Sigmoid colon (tissue), 7 donors: ENCODE measurements around the gene ZNF394. TPM values are rescaled to one million over a fixed set of nuclear protein-coding genes. Genes with fewer than 3 reads are reported as not detected.
"Not testable (repeated sequence)": the region's sequence is repeated elsewhere in the genome, so short reads cannot be mapped to it uniquely, and the experiment has no call there.

Experiments
- DNase-seq: peaks from one replicate; pipeline ENCODE4 v3.0.0-alpha.2; 2019
- H3K27ac ChIP-seq, 4 donors: fragments of 200-600 bp; sonication (generic); one replicate each; pipeline ENCODE4 v1.5.1; 2016 to 2019; ENCODE audit warnings: mild to moderate bottlenecking in 1 of 4
- H3K27me3 ChIP-seq, 3 donors: fragments of 200-600 bp; sonication (generic); one replicate each; pipeline ENCODE4 v1.5.1; 2019; ENCODE audit warnings: mild to moderate bottlenecking in 1 of 3
- H3K36me3 ChIP-seq, 4 donors: fragments of 200-600 bp; sonication (generic); one replicate each; pipeline ENCODE4 v1.5.1; 2016 to 2019
- H3K4me1 ChIP-seq, 4 donors: fragments of 200-600 bp; sonication (generic); one replicate each; pipeline ENCODE4 v1.5.1; 2017 to 2019
- H3K4me3 ChIP-seq, 4 donors: fragments of 200-600 bp; sonication (generic); one replicate each; pipeline ENCODE4 v1.5.1; 2017 to 2019; ENCODE audit warnings: mild to moderate bottlenecking in 2 of 4, moderate library complexity in 1 of 4
- H3K9me3 ChIP-seq, 4 donors: fragments of 200-600 bp in 3 of 4; sonication (generic) in 3 of 4; one replicate each; pipeline versions ENCODE4 v1.5.1 to v1.6.1; 2013 to 2019
- EP300 ChIP-seq, 4 donors: sonication (generic); formaldehyde crosslinking; IDR thresholded peaks; one replicate each; pipeline ENCODE4 v1.6.1; 2017; ENCODE audit warnings: antibody characterized with exemption in 4 of 4
- POLR2A ChIP-seq, 2 donors: fragments of 450-650 bp; IDR thresholded peaks; one replicate each; pipeline ENCODE4 v1.6.1; 2016; ENCODE audit warnings: antibody characterized with exemption in 2 of 2, mild to moderate bottlenecking in 2 of 2, moderate library complexity in 2 of 2
- POLR2AphosphoS5 ChIP-seq, 4 donors: sonication (generic); formaldehyde crosslinking; IDR thresholded peaks; one replicate each; pipeline ENCODE4 v1.6.1; 2017; ENCODE audit warnings: antibody characterized with exemption in 4 of 4
- WGBS, 2 donors: extraction: QIAGEN DNeasy Blood & Tissue Kit; methylation state at CpG; one replicate each; pipeline ENCODE4 v1.1.7; 2013; 5-methylcytosine and 5-hydroxymethylcytosine counted together
- intact Hi-C: fragments of 100-400 bp; cut with DNase I; formaldehyde crosslinking; loops from one replicate; pipeline ENCODE4 v1.15.1; 2023
- polyA plus RNA-seq, 3 donors: library from polyadenylated mRNA; stranded (reverse); fragments of 200-250 nt; gene quantifications; one replicate each; pipeline ENCODE4 v1.2.3, GENCODE V29; 2013
- total RNA-seq, 4 donors: library from RNA; depleted of rRNA; stranded (reverse); fragments of >200 nt; gene quantifications; one replicate each; pipeline ENCODE4 v1.1.0, GENCODE V29; 2016
- TF ChIP-seq, protein P1 (sequence below), 4 experiments: fragments of 450-650 bp in 3 of 4; fragments of 200-600 bp in 1 of 4; IDR thresholded peaks; one replicate each; pipeline ENCODE4 v1.5.1; 2016 to 2019; ENCODE audit warnings: antibody characterized with exemption in 4 of 4, mild to moderate bottlenecking in 3 of 4, moderate library complexity in 2 of 4
- donor health status: healthy with polysubstance abuse.
- donor health status: Bipolar disorder and iron deficiency.
- donor health status: healthy.

ZNF394 gene
- total RNA-seq (10 to 100 TPM; 29.4 to 38.8 (median 34.6) TPM), polyA plus RNA-seq (10 to 100 TPM; 19.2 to 25.5 (median 19.2) TPM)

DNA sequence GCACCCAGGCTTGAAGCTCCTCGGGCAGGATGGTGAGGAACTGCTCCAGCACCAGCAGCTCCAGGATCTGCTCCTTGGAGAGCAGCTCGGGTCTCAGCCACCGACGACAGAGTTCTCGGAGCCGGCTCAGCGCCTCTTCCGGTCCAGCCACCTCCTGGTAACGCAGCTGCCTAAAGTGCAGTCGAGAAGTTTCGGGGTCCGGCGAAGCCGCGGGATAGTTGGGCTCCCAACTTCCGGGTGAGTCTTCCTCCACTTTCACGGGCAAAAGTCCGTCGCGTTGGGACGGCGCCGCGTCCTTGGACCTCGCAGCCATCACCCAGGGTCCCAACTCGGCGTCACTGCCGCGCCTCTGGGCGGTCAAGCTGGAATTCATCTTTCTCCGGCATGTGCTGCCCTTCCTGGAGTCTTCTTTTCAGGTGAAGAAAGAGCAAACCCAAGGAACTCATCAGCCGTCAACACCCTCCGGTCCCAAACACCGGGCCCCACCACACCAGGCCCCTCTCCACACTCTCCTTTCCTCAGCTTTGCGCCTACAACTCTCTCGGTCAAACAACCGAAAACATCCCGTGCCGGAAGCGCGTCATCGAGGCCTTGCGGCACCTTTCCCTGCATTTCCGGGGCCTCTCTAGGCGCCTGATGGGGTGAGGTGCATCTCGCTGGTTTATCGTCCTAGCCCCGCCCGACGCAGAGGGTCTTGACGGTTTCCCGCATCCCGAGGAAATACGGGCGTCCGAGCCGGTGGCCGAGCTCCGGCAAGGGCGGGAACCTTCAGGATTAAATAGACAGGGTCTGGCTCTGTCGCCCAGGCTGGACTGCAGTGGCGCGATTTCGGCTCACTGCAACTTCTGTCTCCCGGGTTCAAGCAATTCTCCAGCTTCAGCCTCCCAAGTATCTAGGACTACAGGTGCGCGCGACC is at the start of gene ZNF394:
Gene ZNF394 (minus strand): TSS at position 561 of the 916 bp plus-strand sequence. CDS start 188 bp downstream, at position 373.
- peak within 1 kb of the TSS; percentile 96 to 98 (median 97) for H3K27ac ChIP-seq
- WGBS, 2 donors = 0% methylated on average over 68 of the region's 68 CpGs
- H3K9me3 ChIP-seq = no peaks in the 10 kb centered on the region
- peaks cover 11 to 36% (median 17%) of the 10 kb centered on the region in 4 donors for H3K36me3 ChIP-seq
- intact Hi-C loops = loop anchor here (5.0 to 10.0 kb wide), 2 partner anchors 117 to 355 kb away; partner anchors contain the start of genes SMURF1 and ZSCAN25
- H3K4me1 ChIP-seq = peaks cover 0 to 41% (median 31%) of the 10 kb centered on the region in 4 donors
- H3K4me3 ChIP-seq = peak within 1 kb of the TSS; percentile 83 to 88 (median 86)
- TF ChIP-seq POLR2A (IDR thresholded peaks at IDR 0.05) (peak; percentile 79 to 80), POLR2AphosphoS5 (IDR thresholded peaks at IDR 0.05) (peak; percentile 87 to 95 (median 90)), EP300 (IDR thresholded peaks at IDR 0.05) (peak in 1 of 4 donors; percentile 63)
- TF ChIP-seq, protein P1, sequence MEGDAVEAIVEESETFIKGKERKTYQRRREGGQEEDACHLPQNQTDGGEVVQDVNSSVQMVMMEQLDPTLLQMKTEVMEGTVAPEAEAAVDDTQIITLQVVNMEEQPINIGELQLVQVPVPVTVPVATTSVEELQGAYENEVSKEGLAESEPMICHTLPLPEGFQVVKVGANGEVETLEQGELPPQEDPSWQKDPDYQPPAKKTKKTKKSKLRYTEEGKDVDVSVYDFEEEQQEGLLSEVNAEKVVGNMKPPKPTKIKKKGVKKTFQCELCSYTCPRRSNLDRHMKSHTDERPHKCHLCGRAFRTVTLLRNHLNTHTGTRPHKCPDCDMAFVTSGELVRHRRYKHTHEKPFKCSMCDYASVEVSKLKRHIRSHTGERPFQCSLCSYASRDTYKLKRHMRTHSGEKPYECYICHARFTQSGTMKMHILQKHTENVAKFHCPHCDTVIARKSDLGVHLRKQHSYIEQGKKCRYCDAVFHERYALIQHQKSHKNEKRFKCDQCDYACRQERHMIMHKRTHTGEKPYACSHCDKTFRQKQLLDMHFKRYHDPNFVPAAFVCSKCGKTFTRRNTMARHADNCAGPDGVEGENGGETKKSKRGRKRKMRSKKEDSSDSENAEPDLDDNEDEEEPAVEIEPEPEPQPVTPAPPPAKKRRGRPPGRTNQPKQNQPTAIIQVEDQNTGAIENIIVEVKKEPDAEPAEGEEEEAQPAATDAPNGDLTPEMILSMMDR (IDR thresholded peaks at IDR 0.05) = no peak
- peak; percentile 95 for DNase-seq
- H3K27me3 ChIP-seq = no peaks in the 10 kb centered on the region

DNA sequence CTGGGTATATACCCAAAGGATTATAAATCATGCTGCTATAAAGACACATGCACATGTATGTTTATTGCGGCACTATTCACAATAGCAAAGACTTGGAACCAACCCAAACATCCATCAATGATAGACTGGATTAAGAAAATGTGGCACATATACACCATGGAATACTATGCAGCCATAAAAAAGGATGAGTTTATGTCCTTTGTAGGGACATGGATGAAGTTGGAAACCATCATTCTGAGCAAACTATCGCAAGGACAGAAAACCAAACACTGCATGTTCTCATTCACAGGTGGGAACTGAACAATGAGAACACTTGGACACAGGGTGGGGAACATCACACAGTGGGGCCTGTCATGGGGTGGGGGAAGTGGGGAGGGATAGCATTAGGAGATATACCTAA is 49.5 kb upstream of the ZNF394 start:
- WGBS, 2 donors = 95 to 100% methylated on average over 1 of the region's 2 CpGs
- H3K4me3 ChIP-seq, intact Hi-C loops, DNase-seq, H3K27ac ChIP-seq, H3K27me3 ChIP-seq, H3K9me3 ChIP-seq: not testable (repeated sequence)
- Histone ChIP-seq H3K36me3 (peaks cover 0 to 24% (median 6%) of the 10 kb centered on the region in 4 donors), H3K4me1 (peaks cover 0 to 20% (median 11%) of the 10 kb centered on the region in 4 donors)

GRCh38 chr7:99545308-99545707 is 45.2 kb upstream of the ZNF394 start:
- H3K27ac ChIP-seq, intact Hi-C loops, H3K4me1 ChIP-seq, H3K27me3 ChIP-seq, H3K4me3 ChIP-seq, DNase-seq: not testable (repeated sequence)
- Histone ChIP-seq H3K9me3 (peaks cover 5 to 18% (median 6%) of the 10 kb centered on the region in 4 donors), H3K36me3 (peaks cover 0 to 20% (median 9%) of the 10 kb centered on the region in 4 donors)
- 98% methylated on average over 5 of the region's 5 CpGs for WGBS, 2 donors

- no peak overlapping the region for H3K27ac ChIP-seq
- H3K27me3 ChIP-seq = no peaks in the 10 kb centered on the region
- WGBS, 2 donors = 94 to 96% methylated on average over 6 of the region's 6 CpGs
- H3K9me3 ChIP-seq = peaks cover 7 to 28% (median 8%) of the 10 kb centered on the region in 4 donors
- TF ChIP-seq EP300 (IDR thresholded peaks at IDR 0.05) (no peak), POLR2AphosphoS5 (IDR thresholded peaks at IDR 0.05) (no peak), POLR2A (IDR thresholded peaks at IDR 0.05) (no peak)
- TF ChIP-seq, protein P1 (IDR thresholded peaks at IDR 0.05) = no peak
- H3K36me3 ChIP-seq = peaks cover 0 to 20% (median 9%) of the 10 kb centered on the region in 4 donors
- no peaks in the 10 kb centered on the region for H3K4me1 ChIP-seq
- intact Hi-C loops = no loop called here
- no peak for DNase-seq
- no peak overlapping the region for H3K4me3 ChIP-seq
Measured at GRCh38 chr7:99543916-99544315, 43.8 kb upstream of the ZNF394 start.

GRCh38 chr7:99543081-99543671 is 43.1 kb upstream of the ZNF394 start:
- 95 to 97% methylated on average over 34 of the region's 34 CpGs for WGBS, 2 donors
- H3K4me3 ChIP-seq = no peak overlapping the region
- TF ChIP-seq, protein P1 (IDR thresholded peaks at IDR 0.05) = no peak
- no peak for TF ChIP-seq EP300 (IDR thresholded peaks at IDR 0.05)
- no peak overlapping the region for H3K27ac ChIP-seq
- peaks cover 7 to 27% (median 8%) of the 10 kb centered on the region in 4 donors for H3K9me3 ChIP-seq
- no peaks in the 10 kb centered on the region for H3K27me3 ChIP-seq
- DNase-seq = no peak
- H3K36me3 ChIP-seq = peaks cover 0 to 15% (median 7%) of the 10 kb centered on the region in 4 donors
- intact Hi-C loops = no loop called here
- no peaks in the 10 kb centered on the region for H3K4me1 ChIP-seq
